B cell (primary cell): ENCODE data around the gene SH3BGRL3. TPM values are rescaled to one million over a fixed set of nuclear protein-coding genes. Genes with fewer than 3 reads are reported as not detected.

ENCODE experiments used
- ATAC-seq: fragments of 200-7000 bp; cut with Tn5 transposase; one replicate; pipeline ENCODE4 v1.10.0; 2021; ENCODE audit warnings: low read depth, mild to moderate bottlenecking, moderate number of reproducible peaks, moderate library complexity
- CTCF ChIA-PET: fragments of 350-600 bp; sonication (Branson Sonifier 250); formaldehyde crosslinking; loops from one replicate; lab custom pipeline; 2021; ENCODE audit warnings: antibody characterized with exemption, inconsistent platforms; lab: Charles Lee
- POLR2A ChIA-PET: fragments of 350-600 bp; sonication (Branson Sonifier 250); formaldehyde crosslinking; loops from one replicate; lab custom pipeline; 2021; ENCODE audit warnings: antibody characterized with exemption; lab: Charles Lee
- DNase-seq: peaks from one replicate; pipeline ENCODE4 v3.0.0; 2013
- H2AFZ ChIP-seq: 2 replicates; pipeline ENCODE4 v1.6.1; 2012; ENCODE audit warnings: mild to moderate bottlenecking, low read depth, low read length; ENCODE audit not compliant: insufficient read depth, poor library complexity, severe bottlenecking
- H3K27ac ChIP-seq, 2 donors: 1 replicate in 1 of 2; 2 replicates in 1 of 2; pipeline ENCODE4 v1.5.1; 2012 to 2013; ENCODE audit warnings: low read length in 2 of 2, mild to moderate bottlenecking in 2 of 2, moderate library complexity in 1 of 2
- H3K27me3 ChIP-seq, 4 experiments: fragments of 200-600 bp in 1 of 4; sonication (generic) in 1 of 4; replicated peaks in 1 of 4; 1 replicate in 2 of 4; 2 replicates in 2 of 4; pipeline versions ENCODE4 v1.6.1 to v1.7.0; 2013 to 2016; ENCODE audit warnings: low read length in 3 of 4, mild to moderate bottlenecking in 2 of 4, mixed read lengths in 1 of 4, moderate library complexity in 1 of 4; ENCODE audit not compliant: insufficient read depth in 4 of 4, control insufficient read depth in 3 of 4; ENCODE audit errors: control extremely low read depth in 1 of 4
- H3K36me3 ChIP-seq, 2 experiments: replicated peaks in 1 of 2; 1 replicate in 1 of 2; 2 replicates in 1 of 2; pipeline versions ENCODE4 v1.6.1 to v1.7.1; 2013; ENCODE audit warnings: low read length in 1 of 2; ENCODE audit not compliant: insufficient read depth in 2 of 2, control insufficient read depth in 1 of 2; ENCODE audit errors: control extremely low read depth in 1 of 2, extremely low read depth in 1 of 2
- H3K4me1 ChIP-seq, 2 donors: fragments of 200-600 bp in 1 of 2; sonication (generic) in 1 of 2; 1 replicate in 1 of 2; 2 replicates in 1 of 2; pipeline versions ENCODE4 v1.5.1 to v1.6.1; 2013 to 2017; ENCODE audit warnings: low read length in 2 of 2; ENCODE audit not compliant: control insufficient read depth in 2 of 2, insufficient read depth in 2 of 2
- H3K4me2 ChIP-seq: replicated peaks from 2 replicates; pipeline ENCODE3; 2012; ENCODE audit warnings: mild to moderate bottlenecking, low read depth, low read length; ENCODE audit not compliant: poor library complexity, severe bottlenecking
- H3K4me3 ChIP-seq, 5 experiments: fragments of 200-600 bp in 1 of 5; sonication (generic) in 1 of 5; 1 replicate in 3 of 5; 2 replicates in 2 of 5; pipeline versions ENCODE4 v1.5.1 to v1.7.0; 2011 to 2016; ENCODE audit warnings: low read length in 4 of 5, mild to moderate bottlenecking in 4 of 5, low read depth in 2 of 5, control low read depth in 1 of 5, moderate library complexity in 1 of 5; ENCODE audit not compliant: insufficient read depth in 1 of 5; ENCODE audit errors: control extremely low read depth in 1 of 5, extremely low read depth in 1 of 5
- H3K79me2 ChIP-seq: fragments of 200-600 bp; sonication (generic); one replicate; pipeline ENCODE4 v1.6.0; 2016; ENCODE audit warnings: low read length; ENCODE audit not compliant: control insufficient read depth, insufficient read depth
- H3K9ac ChIP-seq: fragments of 200-600 bp; sonication (generic); 2 replicates; pipeline ENCODE4 v1.6.1; 2017; ENCODE audit warnings: mild to moderate bottlenecking, low read length, moderate library complexity
- H3K9me3 ChIP-seq, 3 donors: one replicate each; pipeline versions ENCODE4 v1.6.1 to v1.7.1; 2013; ENCODE audit warnings: low read length in 2 of 3; ENCODE audit not compliant: control insufficient read depth in 2 of 3, insufficient read depth in 1 of 3; ENCODE audit errors: control extremely low read depth in 1 of 3
- H4K20me1 ChIP-seq: 2 replicates; pipeline ENCODE4 v1.6.0; 2012; ENCODE audit warnings: mild to moderate bottlenecking, low read length; ENCODE audit not compliant: insufficient read depth, control insufficient read depth, poor library complexity, severe bottlenecking
- H3K27ac Mint-ChIP-seq: one replicate; pipeline ENCODE4 v1.8.0; 2021; ENCODE audit warnings: mixed read lengths
- H3K27me3 Mint-ChIP-seq: one replicate; pipeline ENCODE4 v1.8.0; 2021; ENCODE audit warnings: mixed read lengths
- H3K4me1 Mint-ChIP-seq: one replicate; pipeline ENCODE4 v1.8.0; 2021; ENCODE audit warnings: mixed read lengths
- H3K4me3 Mint-ChIP-seq: one replicate; pipeline ENCODE4 v1.8.0; 2021; ENCODE audit warnings: mixed read lengths
- H3K9me3 Mint-ChIP-seq: one replicate; pipeline ENCODE4 v1.8.0; 2022; ENCODE audit warnings: mixed read lengths; ENCODE audit not compliant: insufficient read depth
- CTCF ChIP-seq: fragments of 200-600 bp; IDR thresholded peaks from one replicate; pipeline ENCODE4 v1.8.0; 2022; ENCODE audit warnings: antibody characterized with exemption, mild to moderate bottlenecking
- EZH2 ChIP-seq: IDR thresholded peaks from 2 replicates; pipeline ENCODE4 v1.6.1; 2012; ENCODE audit warnings: borderline replicate concordance, low read depth, mild to moderate bottlenecking, moderate library complexity, low read length; ENCODE audit not compliant: insufficient read depth, poor library complexity, severe bottlenecking
- WGBS: methylation state at CpG from one replicate; pipeline ENCODE4 v1.1.5; 2013; ENCODE audit warnings: missing lambda C conversion rate; ENCODE audit not compliant: insufficient coverage; 5-methylcytosine and 5-hydroxymethylcytosine counted together
- intact Hi-C: fragments of 100-400 bp; cut with micrococcal nuclease; formaldehyde crosslinking; loops from one replicate; pipeline ENCODE4 v1.10.0; 2022
- polyA plus RNA-seq: library from polyadenylated mRNA; depleted of rRNA; stranded (reverse); fragments of >200 nt; gene quantifications from 2 replicates; pipeline ENCODE4 v1.2.3, GENCODE V29; 2012
- total RNA-seq, 2 donors: library from RNA; stranded (reverse); fragments of 120-200 nt in 1 of 2; gene quantifications; 1 replicate in 1 of 2; 2 replicates in 1 of 2; pipeline versions ENCODE4 v1.2.3 to v1.2.4, GENCODE V29; 2013 to 2022

Gene SH3BGRL3
- total and polyA plus RNA-seq, 2 donors (not counting 1 experiment from before 2014, with no cell fraction given) = 150 to 232 TPM

GRCh38 chr1:26288311-26288941 is 8.5 kb downstream of the SH3BGRL3 start:
- intact Hi-C loops = loop anchor here (5.0 to 10.0 kb wide), 3 partner anchors 56 to 1886 kb away; partner anchors contain the start of genes CEP85, HMGN2 and PTAFR
- peak; percentile 3 for ATAC-seq

More at GRCh38 chr1:26288311-26288941, 8.5 kb downstream of the SH3BGRL3 start:
- Histone ChIP-seq H3K9ac (no peak overlapping the region), H3K9me3 (no peaks in the 10 kb centered on the region), H2AFZ (no peak overlapping the region), H3K4me2 (peak overlapping the region; percentile 65), H3K4me1 (peaks cover 98 to 100% of the 10 kb centered on the region in 2 donors), H3K27ac (peak overlapping the region; percentile 93 to 96), H4K20me1 (no peaks in the 10 kb centered on the region), H3K4me3 (peak overlapping the region in 3 of 5 experiments; percentile 5 to 44 (median 19)), H3K36me3 (no peaks in the 10 kb centered on the region), H3K27me3 (no peaks in the 10 kb centered on the region), H3K79me2 (peaks cover 23% of the 10 kb centered on the region)
- ChIA-PET CTCF (interaction anchor here (1.3 to 26.4 kb wide), 12 partner anchors 9 to 169 kb away, joined by 3 to 1400 read pairs (median 5); partner anchors contain the start of genes CD52, CEP85, SH3BGRL3 and UBXN11), POLR2A (interaction anchor here (0.9 to 21.9 kb wide), 12 partner anchors 8 to 143 kb away, joined by 3 to 1239 read pairs (median 6); partner anchors contain the start of genes CD52, DHDDS, SH3BGRL3 and UBXN11)
- Mint-ChIP-seq H3K4me1 (peaks cover 95% of the 10 kb centered on the region), H3K4me3 (peak overlapping the region; percentile 86), H3K9me3 (no peaks in the 10 kb centered on the region), H3K27me3 (no peaks in the 10 kb centered on the region), H3K27ac (peak overlapping the region; percentile 97)
- no peak for TF ChIP-seq CTCF
- no peak for TF ChIP-seq EZH2
- 4% methylated on average over 4 of the region's 5 CpGs for WGBS
- peak; percentile 77 for DNase-seq
